NCI-H1092 treated with DMSO at 0.1 percent for 48 hours (cell line): Measurements from ENCODE around the gene HS6ST3.

Source experiments
- DNase-seq: peaks from one replicate; lab custom pipeline; 2025; lab: John Stamatoyannopoulos, UW

Gene HS6ST3

DNA sequence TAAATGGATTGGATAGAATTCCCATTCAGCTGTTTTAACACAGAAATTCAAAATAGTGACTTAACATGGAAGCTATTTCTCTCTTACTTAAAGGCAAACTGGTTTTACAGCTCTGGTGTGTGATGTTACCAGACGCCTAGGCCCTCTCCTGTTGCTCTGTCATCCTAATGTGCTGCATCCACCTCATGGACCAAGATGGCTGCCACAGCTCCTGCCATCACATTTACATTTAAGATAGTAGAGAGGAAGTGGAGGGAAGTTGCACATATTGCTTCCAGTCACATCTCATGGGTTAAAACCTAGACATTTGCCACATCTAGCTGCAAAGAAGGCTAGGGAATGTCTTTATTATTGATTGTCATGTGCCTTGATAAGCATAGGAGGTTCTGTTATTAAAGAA lies 746.8 kb downstream of the HS6ST3 start:
- DNase-seq, result no peak

DNA sequence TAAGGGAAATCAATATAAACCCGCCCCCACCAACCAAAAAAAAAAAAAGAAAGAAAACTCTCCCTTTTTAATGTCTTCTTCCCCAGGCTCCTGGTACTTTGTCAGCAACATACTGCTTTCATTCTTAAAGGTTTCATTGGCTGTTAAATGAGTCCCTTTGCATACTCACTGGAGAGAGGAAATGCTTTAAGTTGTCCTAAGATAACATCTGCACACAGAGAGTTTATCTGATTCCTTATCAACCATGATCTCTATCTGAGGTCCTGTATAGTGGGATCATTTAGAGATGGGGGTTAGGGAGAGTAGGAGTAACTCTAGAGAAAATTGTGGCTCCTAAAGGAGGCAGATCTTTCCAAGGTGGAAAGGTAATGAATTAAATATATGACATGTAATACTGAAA lies 747.9 kb downstream of the HS6ST3 start:
- DNase-seq, result no peak

DNA sequence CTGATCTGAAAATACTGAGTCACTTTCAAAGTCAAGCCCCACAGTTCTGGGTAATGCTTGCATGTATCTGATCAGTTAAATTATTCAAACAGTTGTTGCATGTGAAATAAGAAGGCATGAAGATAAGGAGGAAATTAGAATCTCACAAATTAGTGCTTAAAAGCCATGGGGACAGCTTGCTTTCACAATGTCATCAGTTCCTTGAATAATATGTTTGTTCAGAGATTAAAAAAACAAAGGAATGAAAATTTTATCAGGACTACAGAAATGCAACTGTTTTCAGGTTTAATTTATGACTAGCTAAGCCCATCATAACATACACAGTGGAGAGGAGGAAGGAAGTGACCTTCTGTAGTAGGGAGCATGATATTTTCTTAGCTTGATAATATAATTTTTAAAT lies 754.3 kb downstream of the HS6ST3 start:
- DNase-seq, result no peak

DNA sequence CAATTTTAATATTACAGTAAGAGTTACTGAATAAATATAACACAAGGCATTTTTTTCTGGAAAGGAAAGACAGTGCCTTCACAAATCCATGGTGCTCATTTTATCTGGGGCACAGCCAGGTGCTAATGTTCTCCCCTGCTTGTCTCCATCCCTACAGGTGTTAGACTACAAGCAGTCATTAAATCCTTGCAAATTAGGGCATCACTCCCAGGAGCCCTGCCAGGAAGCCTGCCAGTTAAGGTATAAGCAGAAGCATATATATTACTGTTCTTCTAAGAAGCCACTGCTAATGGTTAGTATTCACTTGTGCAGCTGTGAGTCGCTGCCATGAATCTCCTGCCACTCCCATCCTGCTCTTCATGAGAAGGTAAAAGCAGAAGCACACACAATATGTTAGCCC lies 754.7 kb downstream of the HS6ST3 start:
- peak; percentile 7 for DNase-seq

DNA sequence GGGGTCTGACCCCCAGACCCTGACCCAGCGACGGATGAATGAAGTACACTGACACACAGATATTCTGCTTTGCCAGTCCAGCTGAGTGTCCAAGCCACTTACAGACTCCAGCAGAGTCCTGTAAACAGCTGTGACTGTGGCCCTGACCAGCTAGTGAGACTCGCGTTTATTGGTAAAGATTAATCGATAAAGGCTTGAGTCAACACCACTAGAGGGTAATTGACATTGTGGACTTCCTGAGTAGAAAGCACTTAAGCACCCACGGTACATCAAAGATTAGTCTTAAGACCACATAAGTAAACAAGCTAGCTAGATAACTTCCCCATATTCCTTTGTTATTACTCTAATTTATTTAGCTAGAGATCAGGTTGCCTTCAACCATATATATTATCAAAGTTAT lies 758.4 kb downstream of the HS6ST3 start:
- peak; percentile 16 for DNase-seq

DNA sequence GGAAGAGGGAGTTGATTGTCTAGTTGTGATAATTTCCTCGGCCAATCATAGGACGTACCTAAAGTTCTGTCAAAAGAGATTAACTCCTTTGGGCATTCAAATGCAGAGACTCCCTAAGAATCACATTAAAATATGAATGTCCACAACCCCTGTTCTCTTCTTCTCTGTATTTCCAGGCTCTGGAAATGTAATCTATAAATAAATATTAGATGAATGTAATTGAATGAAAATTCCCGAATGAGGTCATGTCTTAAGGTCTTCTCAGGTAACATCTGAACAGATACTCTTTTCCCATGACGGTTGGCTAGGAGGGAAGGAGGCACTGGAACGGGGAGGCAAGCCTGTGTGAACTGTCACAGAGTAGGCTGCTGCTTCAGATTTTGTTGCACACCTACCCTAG lies 759.2 kb downstream of the HS6ST3 start:
- DNase-seq, result no peak

DNA sequence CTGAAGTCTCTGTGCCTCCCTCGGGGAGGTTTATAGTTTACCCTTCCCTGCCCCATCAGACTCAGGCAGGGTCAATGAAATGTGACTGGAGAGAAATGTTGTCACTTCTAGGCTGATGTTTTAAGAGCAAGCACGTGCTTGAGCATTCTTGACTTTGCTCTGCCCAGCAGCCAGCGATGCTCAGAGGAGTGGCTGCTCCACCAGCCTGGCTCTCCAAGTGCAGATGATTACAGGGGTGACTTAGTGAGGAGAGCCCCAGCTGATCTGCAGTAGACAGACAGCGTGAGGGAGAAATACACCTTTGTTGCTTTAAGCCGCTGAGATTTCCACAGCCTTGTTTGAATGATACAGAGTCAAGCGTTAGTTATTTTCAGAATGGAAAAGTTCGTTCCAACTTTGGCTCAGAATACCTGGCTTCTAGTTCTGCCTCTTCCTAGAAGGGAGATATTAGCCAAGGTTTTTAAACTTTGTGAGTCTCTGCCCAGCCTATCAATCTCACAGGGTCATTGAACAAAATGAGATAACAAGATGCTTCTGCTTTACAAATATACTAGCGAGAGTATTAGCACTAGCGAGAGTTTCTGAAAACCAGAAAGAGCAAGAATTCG lies 760.7 kb downstream of the HS6ST3 start:
- DNase-seq, result no peak

DNA sequence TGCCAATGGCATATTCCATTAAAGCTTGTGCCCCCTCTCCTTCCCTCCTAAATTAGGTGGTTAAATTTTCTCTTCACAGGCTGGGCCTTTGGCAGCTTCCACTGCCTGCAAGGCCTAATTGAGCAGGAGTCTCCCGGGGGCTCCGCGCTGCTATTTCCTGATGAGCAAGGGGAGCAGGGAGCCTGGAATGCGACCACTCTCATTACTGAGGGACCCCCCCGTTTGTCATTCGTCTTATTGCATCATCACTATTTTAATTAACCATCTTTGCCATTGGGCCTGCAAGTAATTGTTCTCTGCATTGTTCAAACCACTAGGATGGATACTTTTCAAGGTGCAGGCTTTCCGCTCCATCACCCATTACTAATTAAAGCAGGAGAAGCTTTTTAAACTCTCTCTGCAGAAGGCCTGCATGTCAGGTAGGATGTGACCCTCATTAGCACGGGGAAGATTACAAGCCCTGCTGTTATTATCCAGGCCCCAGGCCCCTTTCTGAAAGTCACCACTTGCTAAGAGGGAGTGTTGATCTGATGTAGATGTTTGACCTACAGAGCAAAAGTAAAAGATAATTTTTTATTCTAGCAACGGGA lies 762.0 kb downstream of the HS6ST3 start:
- no peak for DNase-seq

DNA sequence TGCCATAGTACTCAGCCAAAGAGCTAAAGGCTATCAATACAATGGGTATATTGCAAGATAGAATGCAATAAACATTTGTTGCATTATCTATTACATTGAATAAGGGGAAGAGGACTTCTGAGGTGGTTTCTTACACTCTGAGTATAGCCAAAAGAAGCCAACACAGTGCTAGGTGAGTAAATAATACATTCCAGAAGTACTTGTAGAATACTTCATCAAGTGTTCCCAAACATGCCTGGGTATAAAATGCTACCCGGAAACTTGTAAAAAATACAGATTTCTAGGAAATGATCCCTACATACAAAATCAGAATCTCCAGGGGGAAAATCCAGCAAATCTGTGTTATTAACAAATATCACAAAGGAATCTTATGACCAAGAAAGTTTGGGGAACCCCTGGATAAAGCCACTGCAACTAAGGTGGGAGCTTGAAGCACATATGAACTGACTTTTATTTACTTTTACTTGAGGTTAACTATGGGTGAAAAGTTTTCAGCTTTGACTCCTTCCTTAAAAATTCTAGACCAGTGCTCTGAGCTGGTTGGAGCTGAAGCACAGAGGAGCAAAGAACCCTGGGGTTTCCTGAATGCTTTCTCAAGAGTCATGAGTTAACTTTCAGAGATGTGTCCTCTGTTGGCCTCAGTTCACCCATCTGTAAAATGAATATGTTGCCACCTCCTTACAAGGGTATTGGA lies 768.4 kb downstream of the HS6ST3 start:
- DNase-seq, result no peak

DNA sequence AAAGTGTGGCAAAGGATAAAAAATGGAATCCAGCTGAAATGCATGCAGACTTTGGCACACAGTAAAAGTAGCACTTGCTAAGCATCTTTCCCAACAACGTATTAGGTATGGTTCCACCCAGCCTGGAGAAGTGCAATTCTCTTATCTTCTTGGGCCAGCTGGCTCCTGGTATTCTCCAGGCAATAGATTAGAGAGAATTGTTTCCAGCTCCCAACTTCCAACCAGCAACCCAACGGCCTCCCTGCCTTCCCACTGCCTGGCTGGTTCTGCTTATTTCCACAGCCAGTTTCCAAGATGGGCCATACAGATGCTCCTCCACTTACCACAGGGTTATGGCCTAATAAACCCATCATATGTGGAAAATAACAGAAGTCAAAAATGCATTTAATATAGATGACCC lies 771.0 kb downstream of the HS6ST3 start:
- no peak for DNase-seq

DNA sequence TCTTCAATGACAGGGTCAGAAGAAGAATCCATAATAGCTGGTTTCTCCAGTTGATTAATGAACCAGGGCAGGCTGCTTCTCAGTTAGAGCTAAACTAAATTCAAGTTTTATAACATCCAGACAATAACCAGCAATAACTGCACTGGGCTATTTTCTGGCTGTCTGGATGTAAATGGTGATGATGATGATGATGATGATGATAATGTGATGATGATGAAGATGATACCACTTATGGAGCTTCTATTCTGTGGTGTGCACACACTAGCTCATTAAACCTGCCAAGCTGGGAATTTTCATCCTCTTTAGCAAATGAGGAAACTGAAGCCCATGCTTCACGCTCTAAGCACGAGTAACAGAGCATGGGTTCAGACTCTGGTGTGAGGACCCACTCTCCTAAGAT lies 772.2 kb downstream of the HS6ST3 start:
- no peak for DNase-seq

DNA sequence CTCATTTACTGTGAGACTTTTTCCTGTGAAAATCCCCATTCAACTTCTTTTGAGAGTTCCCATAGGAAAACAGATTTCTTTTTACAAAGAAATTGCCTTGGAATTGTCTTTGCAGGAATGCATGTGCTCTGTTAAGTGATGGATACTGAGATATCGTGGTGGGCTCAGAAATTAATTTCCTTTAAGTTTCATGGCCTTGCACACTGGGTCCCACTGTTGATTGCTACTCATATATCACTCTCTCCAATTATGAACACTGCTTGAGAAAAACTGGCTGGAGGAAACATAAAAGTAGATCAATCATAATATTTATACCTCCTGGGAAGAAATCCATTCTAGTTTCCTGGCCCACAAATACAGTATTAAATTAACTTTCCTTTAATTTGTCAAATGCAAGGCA lies 773.1 kb downstream of the HS6ST3 start:
- DNase-seq, result no peak

DNA sequence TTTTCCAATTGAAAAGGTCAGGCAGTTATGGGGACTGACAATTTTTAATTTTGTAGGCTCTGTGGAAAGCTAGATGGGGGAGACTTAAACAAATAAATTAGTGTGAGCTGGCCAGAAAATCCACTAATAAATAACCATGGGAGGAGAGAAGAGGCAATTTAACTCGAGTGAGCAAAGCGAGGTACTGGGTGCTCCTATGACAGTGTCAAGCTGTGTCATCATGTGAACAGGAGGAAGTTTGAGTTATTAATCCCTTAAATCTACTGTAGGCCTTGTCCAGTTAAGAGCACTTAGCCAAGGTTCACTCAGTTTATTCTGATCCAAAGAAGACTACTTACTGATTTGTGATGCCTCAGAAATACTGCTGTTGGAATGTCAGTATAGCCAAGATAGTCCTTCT lies 781.6 kb downstream of the HS6ST3 start:
- no peak for DNase-seq

DNA sequence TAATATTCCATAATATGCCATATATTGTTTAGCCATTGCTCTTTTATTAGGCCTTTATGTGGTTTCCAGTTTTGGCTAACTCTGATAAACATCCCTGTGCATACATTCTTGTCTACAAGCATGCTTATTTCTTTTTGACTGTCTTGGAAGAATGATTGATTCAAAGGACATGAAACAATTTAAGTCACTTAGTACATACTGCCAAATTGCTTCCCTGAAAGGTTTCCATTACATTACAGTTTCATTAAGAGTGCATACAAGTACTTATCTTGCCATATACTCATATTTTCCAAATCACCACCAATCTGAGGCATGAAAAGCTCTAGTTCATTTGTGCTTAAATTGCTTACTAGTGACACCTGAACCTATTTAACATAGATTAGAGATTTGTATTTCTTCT lies 790.5 kb downstream of the HS6ST3 start:
- DNase-seq, result no peak
